HFFc6 (cell line): Measurements from ENCODE around the gene KIF17. TPM values are rescaled to one million over a fixed set of nuclear protein-coding genes. Genes with fewer than 3 reads are reported as not detected.

Source experiments
- DNase-seq: peaks from one replicate; pipeline ENCODE4 v3.0.0-alpha.2; 2018
- H3K27ac Mint-ChIP-seq: 2 replicates; pipeline ENCODE4 v1.8.0; 2020; ENCODE audit warnings: mild to moderate bottlenecking, mixed read lengths
- H3K27me3 Mint-ChIP-seq: 2 replicates; pipeline ENCODE4 v1.8.0; 2021; ENCODE audit warnings: mild to moderate bottlenecking, moderate library complexity, mixed read lengths; ENCODE audit not compliant: insufficient read depth
- H3K36me3 Mint-ChIP-seq: 2 replicates; pipeline ENCODE4 v1.8.0; 2021; ENCODE audit warnings: low read depth, mixed read lengths
- H3K4me1 Mint-ChIP-seq: 2 replicates; pipeline ENCODE4 v1.8.0; 2020; ENCODE audit warnings: low read depth, mixed read lengths
- H3K4me3 Mint-ChIP-seq: 2 replicates; pipeline ENCODE4 v1.8.0; 2020; ENCODE audit warnings: mild to moderate bottlenecking, moderate library complexity, mixed read lengths
- H3K9me3 Mint-ChIP-seq: 2 replicates; pipeline ENCODE4 v1.8.0; 2020; ENCODE audit warnings: mild to moderate bottlenecking, mixed read lengths
- CTCF ChIP-seq: fragments of 200-600 bp; sonication (generic); IDR thresholded peaks from 2 replicates; pipeline ENCODE4 v1.5.0; 2021; ENCODE audit warnings: antibody characterized with exemption, mild to moderate bottlenecking
- total RNA-seq, 6 experiments: library from RNA; stranded (reverse); fragmentation: NEBNext Ultra II Directional; extraction: Animal tissue kit (Norgen Biotek cat#: 25700); gene quantifications; 2 replicates in 1 of 6; 3 replicates in 5 of 6; pipeline ENCODE4 v1.2.3, GENCODE V29; 2021

KIF17 gene
- total RNA-seq, 6 experiments from 2014 or later: 5.8 to 8.1 (median 7.4) TPM

- Mint-ChIP-seq H3K36me3 (no peaks in the 10 kb centered on the region), H3K4me3 (no peak overlapping the region), H3K27ac (no peak overlapping the region), H3K4me1 (no peaks in the 10 kb centered on the region), H3K27me3 (no peaks in the 10 kb centered on the region), H3K9me3 (no peaks in the 10 kb centered on the region)
- no peak for TF ChIP-seq CTCF
- DNase-seq: no peak
These were observed 45.6 kb downstream of the KIF17 start for GRCh38 chr1:20672265-20672632.

DNA sequence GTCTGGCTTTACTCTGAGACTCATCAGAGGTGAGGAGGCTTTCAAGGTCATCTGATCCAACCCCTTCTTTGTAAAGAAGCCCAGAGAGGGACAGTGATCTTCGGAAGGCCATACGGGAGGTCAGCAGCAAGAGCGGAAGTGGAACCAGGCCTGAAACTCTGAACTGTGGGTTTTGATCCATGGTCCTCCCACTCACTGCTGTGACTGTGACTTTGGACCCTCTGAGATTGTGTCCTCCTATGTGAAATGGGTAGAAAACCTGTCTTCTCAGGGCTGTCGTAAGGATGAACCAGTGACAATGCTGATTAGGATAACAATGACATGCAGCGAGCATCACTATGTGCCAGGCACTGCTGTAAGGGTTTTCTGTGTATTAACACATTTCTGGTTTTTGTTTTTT lies 46.9 kb downstream of the KIF17 start:
- no peak for TF ChIP-seq CTCF
- H3K36me3 Mint-ChIP-seq: peaks cover 6% of the 10 kb centered on the region

DNA sequence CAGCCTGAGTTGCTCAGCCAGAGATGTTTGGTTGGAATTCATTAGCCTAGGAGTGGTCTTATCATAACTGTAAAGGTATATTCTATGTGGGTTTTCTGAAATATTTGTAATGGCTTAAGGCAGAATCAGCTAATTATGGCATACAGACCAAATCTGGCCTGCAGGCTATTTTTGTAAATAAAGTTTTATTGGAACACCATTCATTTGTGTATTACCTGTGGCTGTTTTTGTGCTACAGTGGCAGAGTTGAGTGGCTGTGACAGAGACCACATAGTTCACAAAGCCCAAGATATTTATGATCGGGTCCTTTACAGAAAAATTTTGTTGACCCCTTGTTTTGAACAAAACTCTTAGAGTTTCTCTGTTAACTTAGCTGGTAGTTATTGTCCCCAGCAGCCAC lies 49.2 kb downstream of the KIF17 start:
- peaks cover 6% of the 10 kb centered on the region for H3K36me3 Mint-ChIP-seq
- H3K27ac Mint-ChIP-seq: no peak overlapping the region
- no peaks in the 10 kb centered on the region for H3K27me3 Mint-ChIP-seq
- no peak for DNase-seq
- no peaks in the 10 kb centered on the region for H3K9me3 Mint-ChIP-seq
- no peak overlapping the region for H3K4me3 Mint-ChIP-seq
- TF ChIP-seq CTCF: no peak
- H3K4me1 Mint-ChIP-seq: no peaks in the 10 kb centered on the region; the same call in 1 of the 2 replicates

More for the DNA sequence above, 46.9 kb downstream of the KIF17 start:
- H3K27ac Mint-ChIP-seq: no peak overlapping the region
- H3K4me1 Mint-ChIP-seq: no peaks in the 10 kb centered on the region; the same call in 1 of the 2 replicates
- DNase-seq: no peak
- H3K4me3 Mint-ChIP-seq: no peak overlapping the region
- no peaks in the 10 kb centered on the region for H3K9me3 Mint-ChIP-seq
- no peaks in the 10 kb centered on the region for H3K27me3 Mint-ChIP-seq

DNA sequence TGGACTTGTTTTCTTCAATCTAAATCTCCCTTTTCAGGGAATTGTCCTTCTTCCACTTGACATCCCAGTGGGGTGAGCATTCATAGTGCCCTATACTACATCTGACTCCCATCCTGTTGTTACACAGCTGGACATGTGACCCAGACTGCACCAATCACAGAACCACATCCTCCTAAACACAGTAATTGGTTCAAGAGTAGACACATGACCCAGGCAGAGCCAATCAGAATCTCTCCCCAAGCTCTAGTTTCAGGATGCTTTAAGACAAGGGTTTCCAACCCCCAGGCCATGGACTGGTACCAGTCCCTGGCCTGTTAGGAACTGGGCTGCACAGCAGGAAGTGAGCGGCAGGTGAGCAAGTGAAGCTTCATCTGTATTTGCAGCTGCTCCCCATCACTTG lies 51.0 kb downstream of the KIF17 start:
- Mint-ChIP-seq H3K9me3 (no peaks in the 10 kb centered on the region), H3K36me3 (peaks cover 6% of the 10 kb centered on the region), H3K27ac (no peak overlapping the region), H3K4me1 (peaks cover 11% of the 10 kb centered on the region), H3K4me3 (no peak overlapping the region), H3K27me3 (no peaks in the 10 kb centered on the region; the same call in 1 of the 2 replicates)
- no peak for TF ChIP-seq CTCF
- DNase-seq: no peak

- Mint-ChIP-seq H3K4me1 (peaks cover 11% of the 10 kb centered on the region), H3K36me3 (peaks cover 6% of the 10 kb centered on the region), H3K4me3 (no peak overlapping the region), H3K9me3 (no peaks in the 10 kb centered on the region), H3K27ac (no peak overlapping the region), H3K27me3 (peaks cover 2% of the 10 kb centered on the region; the same call in 1 of the 2 replicates)
- TF ChIP-seq CTCF: no peak
- no peak for DNase-seq
These were observed 51.7 kb downstream of the KIF17 start for GRCh38 chr1:20666146-20666545.

GRCh38 chr1:20665726-20666125 lies 52.1 kb downstream of the KIF17 start:
- H3K4me3 Mint-ChIP-seq: no peak overlapping the region
- H3K9me3 Mint-ChIP-seq: no peaks in the 10 kb centered on the region

More at GRCh38 chr1:20665726-20666125, 52.1 kb downstream of the KIF17 start:
- DNase-seq: no peak
- Mint-ChIP-seq H3K4me1 (peaks cover 11% of the 10 kb centered on the region), H3K27ac (no peak overlapping the region), H3K27me3 (peaks cover 2% of the 10 kb centered on the region; the same call in 1 of the 2 replicates), H3K36me3 (peaks cover 10% of the 10 kb centered on the region)
- no peak for TF ChIP-seq CTCF
